ENCODE measurements around the gene RPL38. TPM values are rescaled to one million over a fixed set of nuclear protein-coding genes. Genes with fewer than 3 reads are reported as not detected.
A peak's percentile ranks its signal among the peaks of the same experiment; 100 is the strongest.

Gene RPL38
- total RNA-seq, 1 donor from 2014 or later: 1,176 TPM

GRCh38 chr17:74210191-74211140 is 7.0 kb downstream of the RPL38 start:
- peak; percentile 93 for DNase-seq
- H3K36me3 Mint-ChIP-seq (ENCODE audit: low read depth): peaks cover 48% of the 10 kb centered on the region
- H3K4me1 Mint-ChIP-seq: peaks cover 50% of the 10 kb centered on the region
- intact Hi-C loops (cut with micrococcal nuclease): no loop called here
- H3K27me3 Mint-ChIP-seq: no peaks in the 10 kb centered on the region
- H3K9me3 Mint-ChIP-seq: no peaks in the 10 kb centered on the region
- H3K4me3 Mint-ChIP-seq: peak overlapping the region; percentile 56
- H3K27ac Mint-ChIP-seq: peak overlapping the region; percentile 75

- H3K36me3 Mint-ChIP-seq (ENCODE audit: low read depth): peaks cover 42% of the 10 kb centered on the region
- intact Hi-C loops (cut with micrococcal nuclease): no loop called here
- peaks cover 52% of the 10 kb centered on the region for H3K4me1 Mint-ChIP-seq
- peak overlapping the region; percentile 82 for H3K4me3 Mint-ChIP-seq
- no peaks in the 10 kb centered on the region for H3K9me3 Mint-ChIP-seq
- no peaks in the 10 kb centered on the region for H3K27me3 Mint-ChIP-seq
- no peak for DNase-seq
- H3K27ac Mint-ChIP-seq: peak overlapping the region; percentile 3
These were observed 7.8 kb downstream of the RPL38 start for GRCh38 chr17:74211141-74211911.

GRCh38 chr17:74211912-74212208 is 8.4 kb downstream of the RPL38 start:
- no peaks in the 10 kb centered on the region for H3K9me3 Mint-ChIP-seq
- H3K27ac Mint-ChIP-seq: peak overlapping the region; percentile 3
- peaks cover 54% of the 10 kb centered on the region for H3K4me1 Mint-ChIP-seq
- DNase-seq: peak; percentile 61
- intact Hi-C loops (cut with micrococcal nuclease): loop anchor here (2.0 kb wide), 1 partner anchor 71 kb away; no protein-coding TSS in a partner anchor
- H3K27me3 Mint-ChIP-seq: no peaks in the 10 kb centered on the region
- peaks cover 39% of the 10 kb centered on the region for H3K36me3 Mint-ChIP-seq (ENCODE audit: low read depth)
- peak overlapping the region; percentile 82 for H3K4me3 Mint-ChIP-seq

- H3K36me3 Mint-ChIP-seq (ENCODE audit: low read depth): peaks cover 37% of the 10 kb centered on the region
- H3K4me3 Mint-ChIP-seq: peak overlapping the region; percentile 82
- no peaks in the 10 kb centered on the region for H3K9me3 Mint-ChIP-seq
- no peak for DNase-seq
- H3K27me3 Mint-ChIP-seq: no peaks in the 10 kb centered on the region
- H3K27ac Mint-ChIP-seq: peak overlapping the region; percentile 71
- intact Hi-C loops (cut with micrococcal nuclease): loop anchor here (2.0 kb wide), 1 partner anchor 70 kb away; no protein-coding TSS in a partner anchor
- H3K4me1 Mint-ChIP-seq: peaks cover 52% of the 10 kb centered on the region
These were observed 8.9 kb downstream of the RPL38 start for GRCh38 chr17:74212209-74212912.

- peaks cover 47% of the 10 kb centered on the region for H3K4me1 Mint-ChIP-seq
These were observed 9.7 kb downstream of the RPL38 start, which contains the start of gene TTYH2 for GRCh38 chr17:74212913-74213791. Gene TTYH2, plus strand, starts transcription at chr17:74213571. Its CDS starts 17 bp downstream, at chr17:74213588.

DNA sequence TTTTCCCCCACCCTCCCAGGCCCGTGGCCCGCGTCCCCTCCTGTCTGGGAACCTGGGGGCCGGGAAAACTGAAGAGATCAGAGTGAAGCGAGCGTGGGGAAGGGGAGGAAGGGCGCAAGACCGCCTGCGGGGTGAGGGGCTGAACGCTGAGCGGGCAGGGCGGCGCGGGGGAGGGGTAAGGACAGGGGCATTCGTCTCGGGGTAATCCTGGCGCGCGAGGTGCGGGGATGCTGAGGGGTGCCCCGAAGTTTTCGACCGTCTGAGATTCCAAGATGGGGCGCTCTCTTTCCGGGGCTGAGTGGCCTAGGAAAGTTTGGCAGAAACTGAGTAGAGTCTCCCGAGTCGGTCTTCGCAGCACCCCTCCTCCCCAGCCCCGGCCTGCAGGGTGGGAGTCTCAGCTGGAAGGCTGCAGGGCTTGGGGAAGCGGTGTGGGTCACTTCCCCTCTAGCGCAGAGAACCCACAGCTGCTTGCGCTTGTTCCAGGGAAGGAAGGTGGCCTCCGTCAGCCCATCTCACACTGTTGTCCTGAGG is 10.4 kb downstream of the RPL38 start:
- Mint-ChIP-seq H3K36me3 (ENCODE audit: low read depth) (peaks cover 24% of the 10 kb centered on the region), H3K27me3 (no peaks in the 10 kb centered on the region), H3K4me1 (peaks cover 46% of the 10 kb centered on the region), H3K9me3 (no peaks in the 10 kb centered on the region), H3K4me3 (peak overlapping the region; percentile 82), H3K27ac (peak overlapping the region; percentile 72)
- DNase-seq: peak; percentile 68
- intact Hi-C loops (cut with micrococcal nuclease): loop anchor here (1.0 to 2.0 kb wide), 2 partner anchors 69 to 140 kb away; no protein-coding TSS in a partner anchor

More at GRCh38 chr17:74212913-74213791, 9.7 kb downstream of the RPL38 start, which contains the start of gene TTYH2:
- Mint-ChIP-seq H3K4me3 (peak within 1 kb of the TSS; percentile 82), H3K36me3 (ENCODE audit: low read depth) (peaks cover 30% of the 10 kb centered on the region), H3K27ac (peak within 1 kb of the TSS; percentile 72), H3K27me3 (no peaks in the 10 kb centered on the region), H3K9me3 (no peaks in the 10 kb centered on the region)
- DNase-seq: peak; percentile 93
- intact Hi-C loops (cut with micrococcal nuclease): loop anchor here (1.0 to 2.0 kb wide), 2 partner anchors 70 to 141 kb away; no protein-coding TSS in a partner anchor

DNA sequence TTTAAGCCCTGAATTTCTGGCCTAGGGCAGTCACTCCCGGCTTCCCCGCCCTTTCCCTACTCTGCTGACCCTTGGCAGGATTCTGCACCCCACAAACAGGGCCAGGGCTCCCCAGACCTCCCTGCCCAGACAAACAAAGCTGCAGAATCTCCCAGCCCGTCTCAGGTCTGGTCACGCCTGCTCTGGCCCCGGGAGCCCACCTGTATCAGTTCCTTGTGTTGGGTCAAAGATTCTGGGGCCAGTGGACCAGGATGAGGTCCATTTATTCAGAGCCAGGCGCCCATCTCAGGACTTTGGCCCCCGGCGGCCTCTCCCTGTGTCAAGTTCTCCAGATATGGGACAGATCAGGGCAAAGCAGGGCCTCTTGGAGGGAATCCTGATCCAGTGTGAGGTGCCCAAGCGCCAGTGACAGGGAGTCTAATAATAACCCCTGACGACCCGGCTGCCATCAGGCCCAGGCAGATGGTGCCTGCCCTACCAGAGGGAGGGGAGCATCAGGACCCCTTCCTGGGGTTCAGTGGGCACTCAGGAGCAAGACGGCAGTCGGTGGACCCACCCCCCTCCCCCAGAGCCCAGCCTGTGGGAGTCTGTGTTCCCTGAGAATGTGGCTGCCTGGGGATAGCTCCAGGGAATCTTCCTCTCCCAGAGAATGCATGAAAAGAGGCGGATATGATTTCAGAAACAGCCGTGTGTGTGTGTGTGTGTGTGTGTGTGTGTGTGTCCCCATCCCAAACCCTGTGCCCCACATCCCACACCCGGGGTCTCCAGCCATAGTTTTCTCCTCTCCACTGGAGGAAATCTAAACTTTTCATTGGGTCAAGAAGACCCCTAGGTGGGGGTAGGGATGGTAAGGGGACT is 11.2 kb downstream of the RPL38 start:
- H3K36me3 Mint-ChIP-seq (ENCODE audit: low read depth): peaks cover 16% of the 10 kb centered on the region
- H3K27me3 Mint-ChIP-seq: no peaks in the 10 kb centered on the region
- intact Hi-C loops (cut with micrococcal nuclease): no loop called here
- H3K4me3 Mint-ChIP-seq: peak overlapping the region; percentile 82
- no peak overlapping the region for H3K27ac Mint-ChIP-seq
- DNase-seq: no peak
- no peaks in the 10 kb centered on the region for H3K9me3 Mint-ChIP-seq
- peaks cover 39% of the 10 kb centered on the region for H3K4me1 Mint-ChIP-seq

DNA sequence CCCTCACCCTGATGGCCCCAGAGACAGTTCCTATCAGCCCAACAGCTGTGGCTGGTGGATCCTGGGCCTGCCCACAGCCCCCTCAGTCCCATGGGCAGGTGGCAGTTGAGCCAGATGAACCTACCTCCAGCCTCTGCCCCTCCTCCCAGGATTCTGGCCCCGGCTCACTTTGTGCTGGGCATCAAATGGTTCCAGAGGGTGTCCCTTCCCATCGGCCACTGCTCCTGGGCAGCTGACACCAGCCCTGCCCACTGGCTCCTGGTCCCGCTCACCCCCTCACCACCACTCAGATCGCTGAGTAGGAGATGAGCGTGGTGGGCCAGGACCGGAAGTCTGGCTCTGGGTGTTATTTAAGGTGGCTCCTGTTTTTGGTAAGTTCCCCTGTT is 11.9 kb downstream of the RPL38 start:
- H3K4me1 Mint-ChIP-seq: peaks cover 34% of the 10 kb centered on the region

DNA sequence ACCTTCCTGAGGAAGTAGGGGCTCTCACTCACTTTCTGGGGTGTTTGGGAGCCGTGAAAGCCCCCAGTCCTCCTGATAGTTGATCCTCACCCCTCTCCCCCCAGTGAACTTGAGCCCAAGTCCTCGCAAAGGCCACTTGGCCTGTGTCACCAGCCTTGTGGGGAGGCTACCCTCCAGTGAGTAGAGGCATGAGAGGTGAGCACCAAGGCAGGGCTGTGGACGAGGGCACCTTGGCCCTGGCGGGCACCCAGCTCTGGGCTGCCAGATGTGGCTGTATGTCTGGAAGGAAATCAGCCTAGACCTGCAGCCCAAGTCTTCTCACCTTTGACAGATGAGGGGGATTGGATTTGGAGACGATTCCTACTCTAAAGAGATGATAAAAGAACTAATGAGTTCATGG is 13.0 kb downstream of the RPL38 start:
- DNase-seq: no peak
- Mint-ChIP-seq H3K36me3 (ENCODE audit: low read depth) (peaks cover 8% of the 10 kb centered on the region), H3K4me3 (no peak overlapping the region), H3K27ac (no peak overlapping the region), H3K4me1 (peaks cover 30% of the 10 kb centered on the region), H3K27me3 (no peaks in the 10 kb centered on the region), H3K9me3 (no peaks in the 10 kb centered on the region)
- intact Hi-C loops (cut with micrococcal nuclease): no loop called here

More for the DNA sequence above, 11.9 kb downstream of the RPL38 start:
- peak overlapping the region; percentile 35 for H3K4me3 Mint-ChIP-seq
- intact Hi-C loops (cut with micrococcal nuclease): no loop called here
- no peak overlapping the region for H3K27ac Mint-ChIP-seq
- H3K27me3 Mint-ChIP-seq: no peaks in the 10 kb centered on the region
- H3K9me3 Mint-ChIP-seq: no peaks in the 10 kb centered on the region
- peaks cover 11% of the 10 kb centered on the region for H3K36me3 Mint-ChIP-seq (ENCODE audit: low read depth)
- DNase-seq: no peak

DNA sequence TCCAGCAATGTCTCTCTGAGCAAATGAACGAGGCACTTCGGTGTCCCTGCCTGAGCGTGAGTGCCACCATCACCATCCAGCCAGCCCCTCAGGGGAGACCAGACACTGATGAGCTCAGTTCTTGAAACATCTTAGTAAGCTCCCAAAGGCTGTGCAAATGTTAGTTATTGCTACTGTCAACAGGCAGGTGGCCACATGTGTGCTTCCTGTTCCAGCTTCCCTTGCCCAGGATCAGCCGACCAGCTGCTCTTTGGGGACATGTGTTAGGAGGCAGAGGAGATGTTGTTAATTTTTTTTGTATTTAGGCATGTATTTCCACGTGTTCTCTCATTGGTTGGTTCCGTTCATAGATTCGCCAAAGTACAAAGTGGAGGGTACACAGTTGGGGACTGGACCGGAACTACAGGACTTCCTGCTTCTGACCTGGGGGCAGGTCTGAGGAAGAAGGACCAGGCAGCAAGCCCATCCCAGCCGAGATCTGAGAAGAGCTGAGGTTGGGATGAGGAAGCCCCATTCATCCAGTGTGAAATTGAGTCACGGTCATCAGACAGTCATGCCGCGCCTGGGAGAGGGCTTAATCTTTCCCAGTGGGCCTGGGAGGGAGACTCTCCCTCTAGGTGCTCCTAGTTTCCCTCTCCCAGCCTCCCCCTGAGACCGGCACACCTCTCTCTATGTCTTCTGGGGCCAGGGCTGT is 13.7 kb downstream of the RPL38 start:
- Mint-ChIP-seq H3K4me3 (no peak overlapping the region), H3K36me3 (ENCODE audit: low read depth) (peaks cover 3% of the 10 kb centered on the region), H3K9me3 (no peaks in the 10 kb centered on the region), H3K4me1 (peaks cover 25% of the 10 kb centered on the region), H3K27me3 (no peaks in the 10 kb centered on the region), H3K27ac (no peak overlapping the region)
- DNase-seq: no peak
- intact Hi-C loops (cut with micrococcal nuclease): no loop called here

- Mint-ChIP-seq H3K27me3 (no peaks in the 10 kb centered on the region), H3K27ac (no peak overlapping the region), H3K36me3 (ENCODE audit: low read depth) (peaks cover 2% of the 10 kb centered on the region), H3K4me1 (peaks cover 21% of the 10 kb centered on the region), H3K9me3 (no peaks in the 10 kb centered on the region), H3K4me3 (no peak overlapping the region)
- DNase-seq: no peak
- intact Hi-C loops (cut with micrococcal nuclease): no loop called here
These were observed 14.4 kb downstream of the RPL38 start for GRCh38 chr17:74217888-74218287.

Measured in activated CD4-positive, alpha-beta T cell treated with anti-CD3 and anti-CD28 coated beads, Interleukin-2, amount 10 ng/mL, durations not matched to agents 24 days and 14 days (primary cell).